HG02642 (cell line): ENCODE measurements around the gene NFATC3.

Experiments used
- ATAC-seq: cut with Tn5 transposase; IDR thresholded peaks from one replicate; pipeline ENCODE4 v1.9.1; 2021; ENCODE audit warnings: mild to moderate bottlenecking; ENCODE audit not compliant: unreplicated experiment, poor library complexity

NFATC3 gene

DNA sequence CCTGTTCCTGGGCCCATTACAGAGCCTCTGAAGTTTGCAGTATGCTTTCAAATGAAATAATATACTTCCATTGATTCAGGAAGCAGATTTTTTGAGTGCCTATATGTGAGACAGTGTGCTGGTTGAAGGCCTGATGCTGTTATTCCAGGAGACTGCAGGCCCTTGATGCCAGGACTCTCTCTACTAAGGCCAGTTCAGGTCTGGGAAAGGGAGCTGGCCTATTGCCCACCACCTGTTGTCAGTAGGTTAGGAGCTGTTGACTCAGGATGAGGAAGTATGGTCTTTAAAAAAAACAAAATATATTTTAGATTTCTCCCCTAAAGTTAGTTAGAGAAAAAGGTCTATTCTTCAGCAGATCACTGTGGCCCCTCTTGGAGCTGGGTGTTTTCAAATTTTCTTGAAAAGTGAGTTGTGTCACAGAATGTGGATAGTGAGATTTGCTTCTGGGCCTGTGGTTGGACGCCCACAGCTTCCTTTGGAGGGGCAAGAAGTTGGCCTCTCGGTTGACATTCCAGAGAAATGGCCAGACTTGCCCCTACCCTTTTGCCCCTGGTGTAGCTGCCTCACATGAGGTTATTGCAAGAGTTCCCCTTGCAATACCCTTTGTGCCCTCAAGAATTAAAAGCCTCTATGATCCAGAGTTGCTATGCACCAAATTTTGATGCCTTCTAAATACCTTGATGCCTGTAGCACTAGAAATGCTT is 142.8 kb downstream of the NFATC3 start:
- no peak for ATAC-seq

DNA sequence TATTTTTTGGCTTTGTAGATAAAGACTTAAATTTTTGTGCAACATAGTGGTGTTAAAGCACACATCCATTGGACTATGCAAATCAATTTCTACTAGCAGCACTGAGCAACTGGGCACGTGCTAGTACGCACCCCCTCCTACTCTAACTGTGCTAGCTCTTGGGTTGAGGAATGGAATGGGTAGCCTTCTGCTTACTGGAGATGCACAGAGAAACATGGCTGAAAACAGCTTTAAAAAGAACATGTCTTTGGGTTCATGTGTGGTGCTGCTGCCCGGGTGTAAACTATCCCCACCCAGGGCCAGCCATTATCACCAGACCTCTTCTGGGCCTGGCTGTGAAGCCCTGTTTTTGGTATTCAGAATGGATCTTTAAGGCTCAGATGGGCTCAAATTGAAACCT is 143.5 kb downstream of the NFATC3 start:
- no peak for ATAC-seq

DNA sequence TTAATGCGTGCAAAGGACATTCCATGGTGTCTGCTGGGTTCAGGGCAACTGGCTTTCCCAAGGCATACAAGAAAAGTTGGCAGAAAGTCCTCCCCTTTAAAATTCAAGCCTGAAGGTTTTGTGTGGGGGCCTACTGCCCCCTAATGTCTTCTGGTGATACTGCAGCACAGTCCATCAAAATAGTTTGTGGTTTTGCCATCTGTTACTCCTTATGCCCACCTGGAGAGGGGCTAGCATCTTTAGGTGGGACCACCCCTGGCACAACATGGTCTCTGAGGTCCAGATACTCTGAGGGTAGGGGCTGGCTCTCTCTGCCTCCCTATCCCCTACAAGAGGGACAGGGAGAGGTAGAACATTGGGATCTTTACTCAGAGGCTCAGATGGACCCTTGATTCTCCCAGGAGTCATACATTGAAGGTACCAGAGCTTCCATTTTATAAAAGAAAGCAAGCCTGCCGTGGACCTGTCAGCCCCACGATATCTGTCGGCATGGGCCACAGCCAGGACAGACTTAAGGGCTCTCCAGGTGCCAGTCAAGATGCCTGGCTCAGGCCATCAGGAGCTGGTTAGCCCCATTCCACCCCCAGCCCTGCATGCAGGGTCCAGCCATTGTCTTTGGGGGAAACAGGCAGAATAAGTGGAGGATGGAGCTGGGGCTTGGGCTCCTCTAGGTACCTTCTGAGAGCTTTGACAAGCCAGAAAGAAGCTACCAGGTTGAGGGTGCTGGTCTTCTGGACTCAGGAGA is 144.4 kb downstream of the NFATC3 start:
- ATAC-seq = no peak

DNA sequence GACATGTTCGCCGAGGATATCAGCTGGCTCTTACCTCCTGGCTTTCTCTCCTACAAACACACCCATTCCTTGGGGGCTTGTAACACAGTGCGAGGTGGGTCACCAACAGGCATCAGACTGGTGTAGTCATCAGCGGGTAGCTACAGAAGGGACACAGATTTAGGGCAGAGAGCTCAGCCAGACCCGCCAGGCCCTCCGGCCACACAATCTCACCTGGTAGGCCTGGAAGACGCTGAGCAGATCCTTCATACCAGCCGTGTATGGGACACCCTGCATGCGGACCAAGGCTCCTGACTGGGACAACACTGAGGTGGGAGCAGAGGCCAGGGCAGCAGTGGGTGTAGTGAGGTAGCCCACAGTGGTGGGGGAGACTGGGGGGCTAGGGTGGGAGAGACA is 145.0 kb downstream of the NFATC3 start:
- ATAC-seq = no peak

DNA sequence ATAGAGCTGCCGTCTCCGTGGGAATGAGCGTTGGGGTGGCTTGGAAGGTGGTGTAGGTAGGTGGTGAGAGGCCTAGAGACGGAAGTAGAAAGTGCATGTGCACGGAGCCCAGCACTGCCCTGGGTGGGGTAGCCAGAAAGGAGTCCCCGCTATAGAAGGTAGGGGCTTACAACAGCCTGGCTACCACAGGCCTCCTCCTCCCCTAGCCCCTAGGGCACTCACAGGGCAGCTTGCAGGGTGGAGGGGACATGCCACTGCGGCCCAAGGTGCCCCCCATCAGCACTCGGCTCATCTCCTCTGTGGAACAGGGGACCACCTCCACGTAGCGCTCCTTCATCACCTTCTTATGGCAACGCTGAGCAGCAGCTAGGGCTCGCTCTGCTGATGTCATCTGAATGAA is 145.8 kb downstream of the NFATC3 start:
- no peak for ATAC-seq

DNA sequence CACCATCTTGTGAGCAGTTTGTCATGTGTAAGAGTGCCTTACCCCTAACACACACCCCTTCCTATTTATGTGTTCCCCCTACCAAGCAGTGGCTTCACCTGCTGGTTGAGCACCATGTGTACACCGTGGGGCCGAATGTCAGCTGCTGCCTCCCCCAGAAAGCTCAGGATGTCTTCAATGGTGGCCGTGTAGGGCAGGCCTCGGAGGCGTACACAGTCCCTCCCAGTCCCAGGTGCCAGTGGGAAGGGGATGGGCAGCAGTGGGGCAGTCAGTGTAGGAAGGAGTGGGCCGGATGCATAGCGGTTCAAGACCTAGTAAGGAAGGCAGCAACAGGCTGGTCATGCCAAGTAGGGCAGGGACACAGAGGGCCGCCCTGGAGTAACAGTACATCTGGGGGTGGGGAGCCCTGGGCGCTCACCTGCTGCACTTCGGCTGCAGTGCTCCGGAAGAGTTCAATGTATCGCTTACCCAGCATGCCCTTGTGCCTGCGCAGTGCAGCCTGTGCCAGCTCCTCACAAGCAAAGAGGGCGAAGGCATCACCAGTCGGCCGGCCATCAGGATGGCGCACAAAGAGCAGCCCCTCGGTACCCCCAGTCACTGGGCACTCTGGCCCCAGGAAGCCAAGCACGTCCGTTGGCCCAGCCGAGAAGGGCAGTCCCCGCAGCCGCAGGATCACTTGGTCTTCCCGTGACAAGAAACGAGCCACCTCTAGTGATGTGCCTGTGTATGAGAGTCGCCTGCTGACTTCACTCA is 146.4 kb downstream of the NFATC3 start:
- ATAC-seq = no peak

DNA sequence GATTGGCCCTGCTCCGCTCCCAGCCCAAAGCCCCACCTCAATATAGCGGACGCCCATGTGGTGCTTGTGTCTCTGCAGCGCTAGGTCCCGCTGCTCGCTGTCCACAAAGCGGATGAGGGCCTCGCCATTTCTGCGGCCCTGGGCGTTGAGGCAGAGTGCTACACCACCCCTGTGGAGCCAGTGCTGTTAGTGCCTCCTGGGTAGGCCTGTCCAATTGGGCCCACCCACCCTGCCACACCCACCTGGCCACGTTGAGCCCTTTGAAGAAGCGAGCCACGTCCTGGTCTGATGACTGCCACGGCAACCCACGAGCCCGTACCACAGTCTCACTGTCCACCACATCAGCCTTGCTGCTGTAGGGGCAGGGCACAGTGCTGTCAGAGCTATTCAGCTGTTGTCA is 147.2 kb downstream of the NFATC3 start:
- no peak for ATAC-seq

DNA sequence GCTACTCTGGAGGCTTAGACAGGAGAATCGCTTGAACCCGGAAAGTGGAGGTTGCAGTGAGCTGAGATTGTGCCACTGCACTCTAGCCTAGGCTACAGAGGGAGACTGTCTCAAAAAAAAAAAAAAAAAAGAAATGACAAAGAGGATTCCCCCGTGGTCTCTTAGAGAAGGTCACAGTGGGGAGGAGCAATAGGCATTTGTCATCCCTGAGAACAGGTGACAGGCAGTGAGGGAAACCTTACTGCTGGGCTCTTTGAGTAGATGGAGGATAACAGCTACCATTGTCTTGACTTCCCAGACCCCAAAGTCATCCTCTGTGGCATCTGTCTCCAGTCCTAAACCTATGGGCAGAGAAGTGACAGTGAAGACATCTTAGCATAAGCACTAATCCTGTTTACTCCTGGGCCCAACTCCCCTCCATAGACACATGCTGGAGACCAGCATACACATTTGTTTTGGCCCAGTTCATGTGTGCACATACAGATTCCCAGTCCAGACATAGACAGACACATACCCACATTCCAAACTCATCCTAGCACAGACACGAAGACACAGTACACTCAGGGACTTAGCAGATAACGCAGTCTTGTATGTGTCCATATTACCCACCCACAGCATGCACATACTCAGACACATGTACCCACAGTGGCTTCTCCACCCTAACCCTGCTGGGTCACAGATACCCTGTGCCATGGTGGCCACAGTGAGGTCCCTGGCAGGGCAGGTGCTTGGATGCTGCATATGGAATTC is 148.1 kb downstream of the NFATC3 start:
- ATAC-seq = no peak

DNA sequence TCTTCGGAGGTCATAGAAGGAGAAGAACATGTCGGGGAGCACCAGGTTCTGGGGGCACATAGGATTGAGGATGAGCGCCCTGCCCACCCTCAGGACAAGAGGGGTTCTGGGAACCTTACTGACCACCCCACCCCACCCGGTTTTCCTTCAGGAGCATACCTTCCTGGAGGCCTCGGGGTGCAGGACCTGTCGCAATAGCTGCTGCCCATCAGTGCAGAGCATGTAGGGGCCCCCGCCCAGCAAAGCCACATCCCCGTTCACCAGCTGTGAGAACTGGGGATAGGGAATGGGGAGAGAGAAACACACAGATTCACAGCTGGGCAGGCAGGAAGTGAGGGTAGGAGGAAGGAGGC is 148.6 kb downstream of the NFATC3 start:
- ATAC-seq = no peak

DNA sequence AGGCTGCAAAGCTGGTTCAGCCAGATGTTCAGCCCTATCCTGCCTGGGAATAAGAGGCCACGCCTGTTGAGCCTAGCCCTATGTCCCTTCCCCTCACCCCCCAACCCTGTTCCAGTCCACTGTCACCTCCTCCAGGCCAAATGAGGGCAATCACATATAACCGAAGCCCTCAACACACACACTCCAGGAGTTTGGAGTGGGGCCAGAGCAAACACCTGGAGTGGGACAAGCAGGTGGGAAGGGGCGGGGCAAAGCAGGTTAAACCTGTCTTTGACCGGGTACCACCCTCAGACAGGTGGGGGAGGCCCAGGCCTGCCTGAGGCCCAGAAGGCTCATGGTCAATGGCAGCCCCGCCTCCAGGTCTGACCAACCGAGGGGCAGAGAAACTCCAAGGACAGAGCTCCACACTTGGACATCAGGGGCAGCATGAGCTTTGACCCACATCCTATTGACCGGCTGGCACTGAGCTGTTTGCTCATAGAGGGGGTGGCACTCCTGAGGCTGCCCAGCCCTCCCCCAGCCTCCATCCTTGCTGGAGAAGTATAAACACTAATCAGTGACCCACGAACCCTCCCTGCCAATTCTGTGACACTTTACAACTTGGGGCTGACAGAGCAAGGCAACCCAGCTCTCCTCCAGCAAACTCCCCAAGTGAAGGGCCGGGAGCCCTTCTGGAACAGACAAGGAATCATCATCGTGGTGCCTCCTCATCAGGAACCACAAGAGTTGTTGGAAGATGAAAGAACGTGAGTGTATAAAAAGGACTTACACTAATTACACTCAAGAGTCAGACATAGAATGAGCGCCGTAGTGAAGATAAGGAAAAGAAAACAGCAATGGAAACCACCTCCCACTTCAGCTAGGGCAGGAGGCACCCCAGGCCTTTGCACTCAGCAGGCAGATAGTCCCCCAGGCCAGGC is 149.3 kb downstream of the NFATC3 start:
- no peak for ATAC-seq

DNA sequence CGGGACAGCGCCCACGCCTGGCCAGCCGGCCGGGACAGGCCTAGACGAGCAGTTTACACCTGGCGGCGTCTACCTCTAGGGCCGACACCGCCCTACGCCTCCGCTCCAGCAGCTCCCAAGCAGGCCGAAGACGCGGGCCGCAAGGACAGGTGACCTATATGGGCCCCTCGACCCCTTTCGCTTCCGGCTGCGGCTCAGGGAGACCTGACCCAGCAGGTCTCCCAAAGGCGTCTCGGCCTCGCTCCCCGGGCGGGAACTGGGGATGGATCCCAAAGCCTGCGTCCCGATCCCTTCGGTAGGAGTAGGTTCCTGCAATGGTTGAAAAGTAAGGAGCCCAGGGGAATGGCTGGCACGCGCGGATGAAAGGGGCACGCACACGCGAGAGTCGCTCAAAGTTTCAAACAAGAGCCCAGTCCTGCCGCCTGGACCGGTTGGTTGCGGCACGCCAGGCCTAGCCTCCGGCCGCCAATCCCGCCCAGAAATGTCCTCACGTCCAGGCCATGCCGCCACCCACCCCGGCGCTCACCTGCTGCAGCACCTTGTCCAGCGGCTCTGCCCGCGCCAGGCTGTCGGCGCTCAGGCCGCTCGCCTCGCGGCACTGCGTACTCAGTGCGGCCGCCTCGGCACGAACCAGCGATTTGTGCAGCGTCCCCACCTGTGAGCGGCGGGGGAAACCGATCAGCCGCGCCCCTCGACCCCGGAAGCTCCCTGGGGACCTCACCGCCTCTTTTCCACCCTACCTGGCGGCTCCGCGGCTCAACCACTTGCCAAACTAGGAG is 150.1 kb downstream of the NFATC3 start:
- ATAC-seq = no peak

DNA sequence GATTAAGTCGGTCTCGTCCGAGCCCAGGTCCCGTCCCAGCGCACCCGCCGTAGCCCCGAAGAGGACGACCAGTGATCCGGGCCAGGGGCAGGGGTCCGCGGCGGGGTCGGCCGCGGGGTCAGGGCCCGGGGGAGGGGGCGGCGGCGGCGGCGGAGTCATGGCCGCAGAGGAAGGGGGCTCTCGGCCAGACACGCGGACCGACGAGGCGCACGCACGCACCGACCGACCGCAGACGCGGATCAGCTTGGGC is 150.6 kb downstream of the NFATC3 start, which contains the start of gene ESRP2:
Gene ESRP2, minus strand, starts transcription at position 241 of the 250 bp plus-strand sequence. Its CDS starts 82 bp downstream, at position 159.
- ATAC-seq = no peak

DNA sequence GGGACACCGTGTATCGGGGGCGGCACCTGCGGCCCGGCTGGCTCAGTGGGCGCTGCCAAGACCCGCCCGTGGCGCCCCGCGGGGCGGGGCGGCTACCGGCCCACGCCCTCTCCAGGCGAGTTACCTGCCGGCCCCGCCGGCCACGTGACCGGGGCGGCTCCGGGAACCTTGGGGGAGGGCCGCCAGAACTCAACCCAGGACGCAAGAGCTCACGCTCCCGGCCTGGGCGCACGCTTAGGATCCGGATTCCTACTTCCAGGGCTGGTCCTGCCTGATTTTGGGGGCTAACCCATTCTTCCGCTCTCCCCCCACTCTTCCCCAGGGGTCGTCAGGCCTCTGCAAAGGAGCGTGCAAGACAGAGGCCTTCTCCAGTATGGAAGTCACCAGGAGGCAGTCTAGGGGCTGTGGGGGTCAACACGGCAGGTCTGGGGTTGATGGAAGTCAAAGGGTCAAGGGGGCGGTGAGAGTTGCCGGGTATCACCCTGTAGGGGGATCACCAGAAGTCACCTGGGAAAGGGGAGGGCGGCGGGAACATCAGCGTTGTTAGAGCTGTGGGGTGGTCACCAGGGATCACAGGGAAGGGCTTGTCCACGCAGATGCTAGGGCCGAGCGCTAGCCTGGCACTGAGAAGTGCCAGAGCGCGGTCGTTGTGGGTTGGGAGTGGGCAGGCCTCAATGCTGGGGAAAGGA is 151.1 kb downstream of the NFATC3 start:
- ATAC-seq = no peak

DNA sequence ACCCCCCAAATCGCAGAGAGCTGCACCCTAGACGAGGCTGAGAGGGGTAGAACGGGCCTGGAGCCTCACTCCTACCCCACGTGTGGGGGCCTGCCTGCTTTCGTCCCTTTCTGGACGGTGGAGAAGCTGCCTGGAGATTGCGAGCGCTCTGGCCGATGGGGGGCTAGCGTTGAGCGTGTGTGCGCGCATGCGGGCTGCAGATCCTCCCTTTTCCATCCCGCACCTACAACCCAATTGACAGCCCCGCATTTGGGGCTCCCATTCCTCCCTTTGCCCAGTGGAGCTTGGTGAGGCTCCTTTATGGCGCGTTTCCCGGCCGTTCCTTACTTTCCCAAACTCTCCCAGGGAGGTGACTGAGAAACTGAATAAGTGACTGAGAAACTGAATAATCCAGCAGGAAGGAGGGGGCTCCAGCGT is 151.7 kb downstream of the NFATC3 start:
- no peak for ATAC-seq

DNA sequence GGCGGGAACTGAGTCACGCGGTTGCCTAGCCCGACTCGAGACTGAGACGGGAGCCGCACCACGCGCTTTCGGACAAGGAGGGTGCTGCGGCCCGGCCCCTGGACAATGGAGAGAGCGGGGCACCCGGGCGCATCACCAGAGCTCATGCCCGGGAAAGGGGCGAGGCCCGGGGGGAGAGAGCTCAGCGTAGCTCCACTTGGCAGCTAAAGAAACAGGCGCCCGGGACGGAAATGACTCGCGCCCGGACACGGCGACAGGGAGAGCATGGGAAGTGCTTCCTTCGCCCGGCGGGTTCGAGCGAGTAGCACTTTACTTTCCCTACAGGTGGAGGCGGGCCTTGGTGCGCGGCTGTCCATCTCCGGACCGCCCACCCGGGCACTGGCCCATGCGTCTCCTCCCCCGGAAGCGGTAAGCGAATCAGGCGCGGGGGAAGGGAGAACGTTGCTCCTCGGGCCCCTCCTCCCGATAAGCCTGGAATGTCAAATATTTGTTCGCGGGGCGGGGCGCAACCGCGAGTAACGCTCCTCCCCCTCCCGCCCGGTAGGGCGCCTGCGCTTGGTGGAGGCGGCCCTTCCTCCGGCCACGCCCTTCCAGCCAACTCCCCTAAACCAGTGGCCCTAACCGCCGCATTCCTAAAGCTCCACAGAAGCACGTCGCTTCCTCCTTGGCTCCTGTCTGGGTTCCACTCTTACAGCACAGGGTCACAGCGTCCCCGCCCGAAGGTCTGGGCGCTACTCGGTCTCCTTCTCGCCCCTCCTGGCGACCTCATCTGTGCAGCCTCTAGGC is 152.3 kb downstream of the NFATC3 start:
- ATAC-seq = peak; percentile 83

DNA sequence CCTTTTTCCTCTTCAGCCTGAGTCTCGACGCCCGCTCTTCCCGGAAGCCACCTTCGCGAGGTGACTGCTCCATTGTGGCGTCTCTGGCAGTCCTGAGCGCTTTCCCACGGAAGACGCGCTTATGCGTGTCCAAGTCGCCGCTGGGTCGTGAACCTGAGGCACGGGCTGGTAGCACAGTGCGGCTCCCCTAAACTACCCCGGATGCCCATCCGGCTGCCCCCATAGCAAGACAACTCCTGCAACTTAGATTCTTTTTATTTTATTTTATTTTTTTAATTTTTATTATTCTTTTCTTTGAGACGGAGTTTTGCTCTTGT is 152.8 kb downstream of the NFATC3 start:
- no peak for ATAC-seq

DNA sequence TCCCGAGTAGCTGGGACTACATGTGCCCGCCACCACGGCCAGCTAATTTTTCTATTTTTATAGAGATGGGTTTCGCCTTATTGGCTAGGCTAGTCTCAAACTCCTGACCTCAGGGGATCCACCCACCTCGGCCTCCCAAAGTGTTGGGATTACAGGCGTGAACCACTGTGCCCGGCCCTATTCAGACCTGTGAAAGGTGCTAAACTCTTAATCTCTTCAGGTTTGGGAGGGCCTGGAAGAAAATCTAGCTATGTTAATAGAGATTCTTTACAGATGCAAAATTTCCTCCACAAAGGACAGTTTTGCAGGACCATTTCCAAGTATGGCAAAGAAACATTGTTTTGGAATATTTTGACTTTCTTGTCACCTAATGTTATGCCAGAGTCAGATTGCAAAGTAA is 156.9 kb downstream of the NFATC3 start:
- no peak for ATAC-seq
